Measurements from ENCODE around the gene NCEH1.

DNA sequence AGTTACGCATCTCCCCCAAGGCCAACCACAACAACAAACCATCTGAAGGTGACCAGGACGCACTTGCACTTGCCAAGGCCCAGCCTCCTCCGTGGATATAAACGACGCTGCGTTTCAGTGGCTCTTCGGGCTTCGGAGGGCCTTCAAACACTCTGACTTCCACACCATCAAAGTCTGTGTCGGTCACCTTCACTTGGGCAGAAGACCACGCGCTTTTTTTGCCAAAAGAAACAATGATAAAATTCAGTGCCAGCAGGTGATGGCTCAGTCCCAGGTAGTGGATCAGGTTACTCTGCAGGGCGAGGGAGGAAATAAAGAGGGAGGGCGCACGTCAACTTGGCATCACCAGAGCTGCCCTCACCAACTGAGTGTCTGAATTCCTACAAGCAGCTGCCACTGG, 63.0 kb downstream of the NCEH1 start:
- TF ChIP-seq, protein P1, sequence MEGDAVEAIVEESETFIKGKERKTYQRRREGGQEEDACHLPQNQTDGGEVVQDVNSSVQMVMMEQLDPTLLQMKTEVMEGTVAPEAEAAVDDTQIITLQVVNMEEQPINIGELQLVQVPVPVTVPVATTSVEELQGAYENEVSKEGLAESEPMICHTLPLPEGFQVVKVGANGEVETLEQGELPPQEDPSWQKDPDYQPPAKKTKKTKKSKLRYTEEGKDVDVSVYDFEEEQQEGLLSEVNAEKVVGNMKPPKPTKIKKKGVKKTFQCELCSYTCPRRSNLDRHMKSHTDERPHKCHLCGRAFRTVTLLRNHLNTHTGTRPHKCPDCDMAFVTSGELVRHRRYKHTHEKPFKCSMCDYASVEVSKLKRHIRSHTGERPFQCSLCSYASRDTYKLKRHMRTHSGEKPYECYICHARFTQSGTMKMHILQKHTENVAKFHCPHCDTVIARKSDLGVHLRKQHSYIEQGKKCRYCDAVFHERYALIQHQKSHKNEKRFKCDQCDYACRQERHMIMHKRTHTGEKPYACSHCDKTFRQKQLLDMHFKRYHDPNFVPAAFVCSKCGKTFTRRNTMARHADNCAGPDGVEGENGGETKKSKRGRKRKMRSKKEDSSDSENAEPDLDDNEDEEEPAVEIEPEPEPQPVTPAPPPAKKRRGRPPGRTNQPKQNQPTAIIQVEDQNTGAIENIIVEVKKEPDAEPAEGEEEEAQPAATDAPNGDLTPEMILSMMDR (IDR thresholded peaks at IDR 0.05): peak in 1 of 7 experiments; percentile 5
- TF ChIP-seq POLR2A (IDR thresholded peaks at IDR 0.05): no peak
